AG10803 (cell line): ENCODE results near the gene DCHS2.
A peak's percentile ranks its signal among the peaks of the same experiment; 100 is the strongest.

Source experiments
- DNase-seq: peaks from one replicate; pipeline ENCODE4 v3.0.0; 2010; ENCODE audit warnings: low read depth
- H3K4me3 ChIP-seq: 2 replicates; pipeline ENCODE4 v1.5.1; 2011; ENCODE audit warnings: mild to moderate bottlenecking, low read length, control low read depth
- CTCF ChIP-seq: conservative IDR thresholded peaks from 2 replicates; pipeline ENCODE4 v1.5.1; 2011; ENCODE audit warnings: mild to moderate bottlenecking, low read length, control low read depth, inconsistent platforms

Gene DCHS2

GRCh38 chr4:154314248-154314647 is 177.4 kb downstream of the DCHS2 start:
- DNase-seq = peak; percentile 66
- peak; percentile 68 for TF ChIP-seq CTCF
- no peak overlapping the region for H3K4me3 ChIP-seq

- DNase-seq = no peak
- no peak for TF ChIP-seq CTCF
- no peak overlapping the region for H3K4me3 ChIP-seq
These were observed 178.5 kb downstream of the DCHS2 start for GRCh38 chr4:154313004-154313585.

- no peak for TF ChIP-seq CTCF
- DNase-seq = no peak
- no peak overlapping the region for H3K4me3 ChIP-seq
These were observed 179.4 kb downstream of the DCHS2 start for GRCh38 chr4:154312246-154312645.

GRCh38 chr4:154310578-154310977 is 181.0 kb downstream of the DCHS2 start:
- DNase-seq = no peak
- H3K4me3 ChIP-seq = no peak overlapping the region
- no peak for TF ChIP-seq CTCF

- no peak for TF ChIP-seq CTCF
- H3K4me3 ChIP-seq = no peak overlapping the region
- no peak for DNase-seq
These were observed 183.4 kb downstream of the DCHS2 start for GRCh38 chr4:154308207-154308606.

GRCh38 chr4:154307451-154307850 is 184.1 kb downstream of the DCHS2 start:
- no peak for TF ChIP-seq CTCF
- DNase-seq = peak; percentile 36
- no peak overlapping the region for H3K4me3 ChIP-seq

- no peak for TF ChIP-seq CTCF
- H3K4me3 ChIP-seq = no peak overlapping the region
- DNase-seq = peak; percentile 46
These were observed 186.0 kb downstream of the DCHS2 start for GRCh38 chr4:154305616-154306015.
